Thyroid gland (tissue), 4 donors: ENCODE measurements around the gene PTPN14. TPM values are rescaled to one million over a fixed set of nuclear protein-coding genes. Genes with fewer than 3 reads are reported as not detected.

Experiments used
- DNase-seq, 2 donors: peaks; one replicate each; pipeline ENCODE4 v3.0.0-alpha.2; 2019
- H3K27ac ChIP-seq, 3 donors: fragments of 200-600 bp; sonication (generic); 1 replicate in 2 of 3; 2 replicates in 1 of 3; pipeline ENCODE4 v1.5.1; 2016 to 2019; ENCODE audit warnings: mild to moderate bottlenecking in 1 of 3, moderate library complexity in 1 of 3
- H3K27me3 ChIP-seq: fragments of 200-600 bp; sonication (generic); one replicate; pipeline ENCODE4 v1.5.1; 2019
- H3K36me3 ChIP-seq, 2 donors: fragments of 200-600 bp; sonication (generic); one replicate each; pipeline ENCODE4 v1.5.1; 2016 to 2019
- H3K4me1 ChIP-seq, 2 donors: fragments of 200-600 bp; sonication (generic); one replicate each; pipeline ENCODE4 v1.5.1; 2017 to 2019
- H3K4me3 ChIP-seq, 3 donors: fragments of 200-600 bp; sonication (generic); replicated peaks in 1 of 3; 1 replicate in 2 of 3; 2 replicates in 1 of 3; pipeline ENCODE4 v1.5.1; 2016; ENCODE audit warnings: mild to moderate bottlenecking in 1 of 3
- H3K9me3 ChIP-seq: fragments of 200-600 bp; sonication (generic); one replicate; pipeline ENCODE4 v1.5.1; 2017
- CTCF ChIP-seq, 6 experiments: fragments of 200-600 bp in 3 of 6; fragments of 450-650 bp in 3 of 6; sonication (generic) in 3 of 6; IDR thresholded peaks; one replicate each; pipeline ENCODE4 v1.5.1; 2016 to 2019; ENCODE audit warnings: antibody characterized with exemption in 6 of 6, mild to moderate bottlenecking in 2 of 6, inconsistent platforms in 1 of 6, moderate library complexity in 1 of 6
- POLR2A ChIP-seq, 2 donors: fragments of 450-650 bp; IDR thresholded peaks; one replicate each; pipeline ENCODE4 v1.6.1; 2017; ENCODE audit warnings: antibody characterized with exemption in 2 of 2, mild to moderate bottlenecking in 2 of 2, moderate library complexity in 1 of 2
- whole genome bisulfite sequencing, 2 donors: methylation state at CpG; one replicate each; pipeline ENCODE4 v1.1.5; 2017; 5-methylcytosine and 5-hydroxymethylcytosine counted together
- intact Hi-C: fragments of 100-400 bp; cut with DNase I; formaldehyde crosslinking; loops from one replicate; pipeline ENCODE4 v1.15.1; 2023
- total RNA-seq, 4 donors: library from RNA; depleted of rRNA; stranded (reverse); fragments of >200 nt; gene quantifications; one replicate each; pipeline ENCODE4 v1.2.3, GENCODE V29; 2016

Gene PTPN14
- total RNA-seq, 4 donors from 2014 or later: 28.1 to 33.4 (median 31.8) TPM

- no peak for DNase-seq
- Histone ChIP-seq H3K4me1 (peaks cover 10 to 15% of the 10 kb centered on the region in 2 donors), H3K4me3 (no peak overlapping the region), H3K36me3 (no peaks in the 10 kb centered on the region), H3K27me3 (no peaks in the 10 kb centered on the region), H3K27ac (no peak overlapping the region), H3K9me3 (no peaks in the 10 kb centered on the region)
- TF ChIP-seq CTCF (IDR thresholded peaks at IDR 0.05): no peak
- no peak for TF ChIP-seq POLR2A (IDR thresholded peaks at IDR 0.05)
- 67 to 75% methylated on average over 2 of the region's 2 CpGs for WGBS, 2 donors
- intact Hi-C loops: loop anchor here (10.0 kb wide), 1 partner anchor 84 kb away; no protein-coding TSS in a partner anchor
Measured at GRCh38 chr1:214460304-214460916, 91.0 kb downstream of the PTPN14 start.

- intact Hi-C loops: loop anchor here (10.0 kb wide), 1 partner anchor 85 kb away; no protein-coding TSS in a partner anchor
- 79 to 91% methylated on average over 3 of the region's 3 CpGs for WGBS, 2 donors
Measured at GRCh38 chr1:214459895-214460294, 91.5 kb downstream of the PTPN14 start.

GRCh38 chr1:214458541-214458940 lies 92.9 kb downstream of the PTPN14 start:
- no peaks in the 10 kb centered on the region for H3K27me3 ChIP-seq
- DNase-seq: no peak
- peaks cover 5% of the 10 kb centered on the region in 2 donors for H3K4me1 ChIP-seq
- intact Hi-C loops: no loop called here
- H3K9me3 ChIP-seq: no peaks in the 10 kb centered on the region
- TF ChIP-seq CTCF (IDR thresholded peaks at IDR 0.05): no peak
- 68 to 85% methylated on average over 1 of the region's 1 CpG for WGBS, 2 donors
- H3K4me3 ChIP-seq: no peak overlapping the region
- no peaks in the 10 kb centered on the region for H3K36me3 ChIP-seq
- no peak overlapping the region for H3K27ac ChIP-seq

More at GRCh38 chr1:214459895-214460294, 91.5 kb downstream of the PTPN14 start:
- Histone ChIP-seq H3K27me3 (no peaks in the 10 kb centered on the region), H3K4me1 (peaks cover 10 to 14% of the 10 kb centered on the region in 2 donors), H3K9me3 (no peaks in the 10 kb centered on the region), H3K27ac (no peak overlapping the region), H3K36me3 (no peaks in the 10 kb centered on the region), H3K4me3 (no peak overlapping the region)
- no peak for DNase-seq
- TF ChIP-seq CTCF (IDR thresholded peaks at IDR 0.05) (no peak), POLR2A (IDR thresholded peaks at IDR 0.05) (no peak)

- intact Hi-C loops: no loop called here
- Histone ChIP-seq H3K27ac (no peak overlapping the region), H3K9me3 (no peaks in the 10 kb centered on the region), H3K4me3 (no peak overlapping the region), H3K27me3 (no peaks in the 10 kb centered on the region), H3K36me3 (no peaks in the 10 kb centered on the region), H3K4me1 (peaks cover 0 to 4% of the 10 kb centered on the region in 2 donors)
- 86 to 88% methylated on average over 6 of the region's 6 CpGs for WGBS, 2 donors
- no peak for DNase-seq
- TF ChIP-seq CTCF (IDR thresholded peaks at IDR 0.05) (no peak), POLR2A (IDR thresholded peaks at IDR 0.05) (no peak)
Measured at GRCh38 chr1:214455971-214456867, 95.2 kb downstream of the PTPN14 start.

- WGBS, 2 donors: 82 to 86% methylated on average over 3 of the region's 3 CpGs
- TF ChIP-seq POLR2A (IDR thresholded peaks at IDR 0.05): no peak
- no peaks in the 10 kb centered on the region for H3K36me3 ChIP-seq
- no peak for DNase-seq
- no peaks in the 10 kb centered on the region for H3K27me3 ChIP-seq
- no peaks in the 10 kb centered on the region for H3K9me3 ChIP-seq
- intact Hi-C loops: no loop called here
- H3K4me3 ChIP-seq: no peak overlapping the region
- H3K27ac ChIP-seq: no peak overlapping the region
- peaks cover 0 to 4% of the 10 kb centered on the region in 2 donors for H3K4me1 ChIP-seq
Measured at GRCh38 chr1:214455479-214455878, 95.9 kb downstream of the PTPN14 start.
